Posterior cingulate gyrus (tissue), 11 donors: Measurements from ENCODE around the gene NHLH2.

Experiments
- DNase-seq, 10 donors: peaks; one replicate each; pipeline versions ENCODE4 v3.0.0 to v3.0.0-alpha.2; 2020 to 2021; ENCODE audit warnings: mixed read lengths in 3 of 10
- intact Hi-C: fragments of 100-400 bp; cut with DNase I; formaldehyde crosslinking; loops from one replicate; pipeline ENCODE4 v1.15.1; 2023

Gene NHLH2

GRCh38 chr1:115839029-115839678 lies 1.8 kb downstream of the NHLH2 start:
- intact Hi-C loops: loop anchor here (5.0 kb wide), 1 partner anchor 138 kb away; the partner anchor contains the start of gene SLC22A15
- DNase-seq: peak; percentile 30 to 92 (median 54)

- peak in 7 of 10 donors; percentile 11 to 89 (median 46) for DNase-seq
- intact Hi-C loops: loop anchor here (5.0 kb wide), 1 partner anchor 139 kb away; the partner anchor contains the start of gene SLC22A15
Measured at GRCh38 chr1:115838431-115839028, 2.4 kb downstream of the NHLH2 start.

GRCh38 chr1:115837740-115838421 lies 3.0 kb downstream of the NHLH2 start:
- intact Hi-C loops: loop anchor here (5.0 kb wide), 1 partner anchor 139 kb away; the partner anchor contains the start of gene SLC22A15

GRCh38 chr1:115837341-115837739 lies 3.6 kb downstream of the NHLH2 start:
- intact Hi-C loops: loop anchor here (5.0 kb wide), 1 partner anchor 140 kb away; the partner anchor contains the start of gene SLC22A15
- DNase-seq: no peak

More at GRCh38 chr1:115837740-115838421, 3.0 kb downstream of the NHLH2 start:
- peak in 8 of 10 donors; percentile 10 to 90 (median 44) for DNase-seq

- DNase-seq: peak in 1 of 10 donors; percentile 37
Measured at GRCh38 chr1:115833856-115834255, 7.1 kb downstream of the NHLH2 start.

GRCh38 chr1:115832651-115833050 lies 8.3 kb downstream of the NHLH2 start:
- intact Hi-C loops: no loop called here

More at GRCh38 chr1:115833856-115834255, 7.1 kb downstream of the NHLH2 start:
- intact Hi-C loops: no loop called here

GRCh38 chr1:115830963-115831362 lies 10.0 kb downstream of the NHLH2 start:
- no peak for DNase-seq
- intact Hi-C loops: no loop called here

More at GRCh38 chr1:115832651-115833050, 8.3 kb downstream of the NHLH2 start:
- no peak for DNase-seq

- DNase-seq: no peak
- intact Hi-C loops: no loop called here
Measured at GRCh38 chr1:115829947-115830346, 11.0 kb downstream of the NHLH2 start.

GRCh38 chr1:115829023-115829674 lies 11.8 kb downstream of the NHLH2 start:
- DNase-seq: peak in 5 of 10 donors; percentile 27 to 92 (median 79)
- intact Hi-C loops: no loop called here

- peak in 5 of 10 donors; percentile 11 to 77 (median 52) for DNase-seq
- intact Hi-C loops: no loop called here
Measured at GRCh38 chr1:115828101-115829022, 12.6 kb downstream of the NHLH2 start.

- intact Hi-C loops: no loop called here
- DNase-seq: no peak
Measured at GRCh38 chr1:115827452-115828044, 13.4 kb downstream of the NHLH2 start.

- intact Hi-C loops: no loop called here
- no peak for DNase-seq
Measured at GRCh38 chr1:115826628-115827027, 14.3 kb downstream of the NHLH2 start.

- intact Hi-C loops: no loop called here
- DNase-seq: no peak
Measured at GRCh38 chr1:115822117-115822516, 18.8 kb downstream of the NHLH2 start.

GRCh38 chr1:115815694-115816093 lies 25.2 kb downstream of the NHLH2 start:
- intact Hi-C loops: no loop called here
- no peak for DNase-seq

GRCh38 chr1:115814685-115815398 lies 26.1 kb downstream of the NHLH2 start:
- intact Hi-C loops: no loop called here
- DNase-seq: no peak

GRCh38 chr1:115813727-115814126 lies 27.2 kb downstream of the NHLH2 start:
- intact Hi-C loops: no loop called here
- DNase-seq: no peak

- DNase-seq: no peak
- intact Hi-C loops: no loop called here
Measured at GRCh38 chr1:115811140-115811828, 29.6 kb downstream of the NHLH2 start.

GRCh38 chr1:115810609-115811008 lies 30.3 kb downstream of the NHLH2 start:
- intact Hi-C loops: no loop called here

More at GRCh38 chr1:115810609-115811008, 30.3 kb downstream of the NHLH2 start:
- DNase-seq: no peak
